HUES6 (cell line): ENCODE data around the gene EYA2.

Source experiments
- H3K27ac ChIP-seq: 2 replicates; pipeline ENCODE4 v1.7.0; 2013; ENCODE audit warnings: low read depth, mild to moderate bottlenecking, low read length, inconsistent platforms
- H3K27me3 ChIP-seq: 2 replicates; pipeline ENCODE4 v1.6.1; 2013; ENCODE audit warnings: low read length; ENCODE audit not compliant: control insufficient read depth, insufficient read depth
- H3K36me3 ChIP-seq: 2 replicates; pipeline ENCODE4 v1.6.1; 2013; ENCODE audit warnings: low read length; ENCODE audit not compliant: control insufficient read depth, insufficient read depth
- H3K4me1 ChIP-seq: 2 replicates; pipeline ENCODE4 v1.6.1; 2013; ENCODE audit warnings: low read length; ENCODE audit not compliant: control insufficient read depth, insufficient read depth
- H3K4me3 ChIP-seq: 2 replicates; pipeline ENCODE4 v1.5.1; 2013; ENCODE audit warnings: low read depth, low read length
- H3K9ac ChIP-seq: one replicate; pipeline ENCODE4 v1.6.1; 2013; ENCODE audit warnings: mild to moderate bottlenecking, low read length
- H3K9me3 ChIP-seq: 2 replicates; pipeline ENCODE4 v1.6.1; 2013; ENCODE audit warnings: low read depth, low read length; ENCODE audit not compliant: control insufficient read depth, insufficient read depth

Gene EYA2

GRCh38 chr20:47146686-47147085 lies 252.0 kb downstream of the EYA2 start:
- no peak overlapping the region for H3K9ac ChIP-seq
- no peak overlapping the region for H3K4me3 ChIP-seq
- peaks cover 2% of the 10 kb centered on the region for H3K9me3 ChIP-seq
- no peaks in the 10 kb centered on the region for H3K27me3 ChIP-seq
- H3K4me1 ChIP-seq: no peaks in the 10 kb centered on the region
- no peaks in the 10 kb centered on the region for H3K36me3 ChIP-seq
- H3K27ac ChIP-seq: no peak overlapping the region

GRCh38 chr20:47148059-47148458 lies 253.4 kb downstream of the EYA2 start:
- no peak overlapping the region for H3K4me3 ChIP-seq
- no peak overlapping the region for H3K27ac ChIP-seq
- no peaks in the 10 kb centered on the region for H3K4me1 ChIP-seq
- H3K9ac ChIP-seq: no peak overlapping the region
- no peaks in the 10 kb centered on the region for H3K36me3 ChIP-seq
- no peaks in the 10 kb centered on the region for H3K9me3 ChIP-seq
- H3K27me3 ChIP-seq: no peaks in the 10 kb centered on the region

GRCh38 chr20:47149939-47150338 lies 255.3 kb downstream of the EYA2 start:
- H3K27ac ChIP-seq: no peak overlapping the region
- H3K4me3 ChIP-seq: no peak overlapping the region
- no peaks in the 10 kb centered on the region for H3K36me3 ChIP-seq
- H3K9ac ChIP-seq: no peak overlapping the region
- no peaks in the 10 kb centered on the region for H3K4me1 ChIP-seq
- no peaks in the 10 kb centered on the region for H3K9me3 ChIP-seq
- no peaks in the 10 kb centered on the region for H3K27me3 ChIP-seq

GRCh38 chr20:47150403-47151152 lies 255.9 kb downstream of the EYA2 start:
- Histone ChIP-seq H3K36me3 (no peaks in the 10 kb centered on the region), H3K9me3 (no peaks in the 10 kb centered on the region), H3K9ac (no peak overlapping the region), H3K27me3 (no peaks in the 10 kb centered on the region), H3K4me3 (no peak overlapping the region), H3K4me1 (no peaks in the 10 kb centered on the region), H3K27ac (no peak overlapping the region)

- H3K36me3 ChIP-seq: no peaks in the 10 kb centered on the region
- no peak overlapping the region for H3K9ac ChIP-seq
- no peaks in the 10 kb centered on the region for H3K4me1 ChIP-seq
- H3K27me3 ChIP-seq: no peaks in the 10 kb centered on the region
- no peak overlapping the region for H3K27ac ChIP-seq
- no peaks in the 10 kb centered on the region for H3K9me3 ChIP-seq
- no peak overlapping the region for H3K4me3 ChIP-seq
Measured at GRCh38 chr20:47152068-47152467, 257.4 kb downstream of the EYA2 start.

GRCh38 chr20:47154089-47154488 lies 259.4 kb downstream of the EYA2 start:
- Histone ChIP-seq H3K36me3 (no peaks in the 10 kb centered on the region), H3K27me3 (no peaks in the 10 kb centered on the region), H3K27ac (no peak overlapping the region), H3K4me3 (no peak overlapping the region), H3K9ac (no peak overlapping the region), H3K9me3 (no peaks in the 10 kb centered on the region), H3K4me1 (no peaks in the 10 kb centered on the region)

- Histone ChIP-seq H3K9ac (no peak overlapping the region), H3K36me3 (no peaks in the 10 kb centered on the region), H3K4me3 (no peak overlapping the region), H3K4me1 (no peaks in the 10 kb centered on the region), H3K27me3 (no peaks in the 10 kb centered on the region), H3K27ac (no peak overlapping the region), H3K9me3 (no peaks in the 10 kb centered on the region)
Measured at GRCh38 chr20:47156301-47157137, 261.9 kb downstream of the EYA2 start.

GRCh38 chr20:47159166-47159565 lies 264.5 kb downstream of the EYA2 start:
- no peak overlapping the region for H3K4me3 ChIP-seq

GRCh38 chr20:47160240-47160639 lies 265.6 kb downstream of the EYA2 start:
- Histone ChIP-seq H3K36me3 (no peaks in the 10 kb centered on the region), H3K27ac (no peak overlapping the region), H3K27me3 (no peaks in the 10 kb centered on the region), H3K4me3 (no peak overlapping the region), H3K4me1 (no peaks in the 10 kb centered on the region), H3K9ac (no peak overlapping the region), H3K9me3 (no peaks in the 10 kb centered on the region)

More at GRCh38 chr20:47159166-47159565, 264.5 kb downstream of the EYA2 start:
- H3K27me3 ChIP-seq: no peaks in the 10 kb centered on the region
- no peaks in the 10 kb centered on the region for H3K36me3 ChIP-seq
- no peak overlapping the region for H3K9ac ChIP-seq
- H3K27ac ChIP-seq: no peak overlapping the region
- H3K4me1 ChIP-seq: no peaks in the 10 kb centered on the region
- H3K9me3 ChIP-seq: no peaks in the 10 kb centered on the region

GRCh38 chr20:47160992-47161391 lies 266.3 kb downstream of the EYA2 start:
- H3K4me1 ChIP-seq: no peaks in the 10 kb centered on the region
- H3K36me3 ChIP-seq: no peaks in the 10 kb centered on the region
- H3K4me3 ChIP-seq: no peak overlapping the region
- no peaks in the 10 kb centered on the region for H3K27me3 ChIP-seq
- no peak overlapping the region for H3K27ac ChIP-seq
- H3K9me3 ChIP-seq: no peaks in the 10 kb centered on the region
- no peak overlapping the region for H3K9ac ChIP-seq

- H3K9ac ChIP-seq: no peak overlapping the region
Measured at GRCh38 chr20:47161411-47161810, 266.8 kb downstream of the EYA2 start.

More at GRCh38 chr20:47161411-47161810, 266.8 kb downstream of the EYA2 start:
- Histone ChIP-seq H3K4me3 (no peak overlapping the region), H3K27me3 (no peaks in the 10 kb centered on the region), H3K9me3 (no peaks in the 10 kb centered on the region), H3K27ac (no peak overlapping the region), H3K4me1 (no peaks in the 10 kb centered on the region), H3K36me3 (no peaks in the 10 kb centered on the region)
